GM21529 (cell line): ENCODE results near the gene QSOX2.

Experiments used
- ATAC-seq: cut with Tn5 transposase; IDR thresholded peaks from one replicate; pipeline ENCODE4 v1.9.1; 2021; ENCODE audit not compliant: unreplicated experiment

QSOX2 gene

DNA sequence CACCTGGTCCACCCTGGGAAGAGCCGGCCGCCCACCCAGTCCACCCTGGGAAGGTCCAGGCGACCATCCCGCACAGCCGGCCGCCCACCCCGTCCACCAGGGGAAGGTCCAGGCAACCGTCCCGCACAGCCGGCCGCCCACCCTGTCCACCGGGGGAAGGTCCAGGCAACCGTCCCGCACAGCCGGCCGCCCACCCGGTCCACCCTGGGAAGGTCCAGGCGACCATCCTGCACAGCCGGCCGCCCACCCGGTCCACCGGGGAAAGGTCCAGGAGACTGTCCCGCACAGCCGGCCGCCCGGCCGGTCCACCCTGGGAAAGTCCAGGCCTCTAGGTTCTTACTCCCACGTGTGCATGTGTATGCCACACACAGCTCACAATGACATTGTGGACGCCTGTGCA, 6.7 kb upstream of the QSOX2 start:
- no peak for ATAC-seq

DNA sequence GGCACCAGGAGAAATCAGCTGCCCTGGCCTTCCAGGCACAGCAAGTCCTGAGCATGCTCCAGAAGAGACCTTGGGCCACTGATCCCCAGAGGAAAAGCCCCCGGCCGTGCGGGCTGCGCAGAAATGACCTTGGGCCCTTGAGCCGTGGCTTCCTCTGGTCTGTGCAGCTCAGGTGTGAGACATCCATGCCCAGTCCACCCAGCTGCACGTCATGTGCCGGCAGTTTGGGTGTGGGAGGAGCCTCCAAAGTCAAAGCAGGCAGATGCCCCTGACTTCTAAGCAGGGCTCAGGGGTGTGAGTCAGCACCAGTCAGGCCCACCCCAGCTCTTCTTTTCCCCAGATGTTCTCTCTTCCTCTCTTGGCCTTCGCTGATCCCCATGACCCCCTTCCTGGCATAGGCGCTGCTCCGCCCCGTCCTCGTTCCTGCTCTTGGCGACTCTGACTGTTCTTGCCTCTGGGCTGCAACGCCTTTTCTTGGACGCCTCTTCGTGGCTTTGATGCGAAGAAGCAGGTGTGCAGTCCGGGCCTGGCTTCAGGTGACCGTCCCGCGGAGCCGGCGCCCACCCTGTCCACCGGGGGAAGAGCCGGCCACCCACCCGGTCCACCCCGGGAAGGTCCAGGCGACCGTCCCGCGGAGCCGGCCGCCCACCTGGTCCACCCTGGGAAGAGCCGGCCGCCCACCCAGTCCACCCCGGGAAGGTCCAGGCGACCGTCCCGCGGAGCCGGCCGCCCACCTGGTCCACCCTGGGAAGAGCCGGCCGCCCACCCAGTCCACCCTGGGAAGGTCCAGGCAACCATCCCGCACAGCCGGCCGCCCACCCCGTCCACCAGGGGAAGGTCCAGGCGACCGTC, 5.9 kb upstream of the QSOX2 start:
- ATAC-seq, result no peak

DNA sequence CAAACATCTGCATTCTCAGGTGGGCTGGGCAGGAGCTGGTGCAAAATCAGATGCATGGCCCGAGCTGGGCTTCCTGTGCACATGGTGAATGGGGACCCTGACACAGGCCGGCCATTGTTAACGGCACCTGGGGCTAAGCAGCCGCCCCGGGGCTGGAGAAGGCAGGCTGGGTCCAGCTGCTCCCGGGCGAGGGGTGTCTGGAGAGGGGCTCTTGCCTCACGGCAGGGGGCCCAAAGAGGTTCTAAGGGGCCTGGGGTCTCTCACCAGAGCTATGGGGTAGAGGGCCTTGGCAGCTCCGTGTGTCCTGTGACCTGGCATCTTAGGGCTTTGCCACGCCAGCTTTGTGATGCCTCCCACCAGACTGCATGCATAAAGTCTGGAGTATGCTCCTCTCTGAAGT, 5.1 kb upstream of the QSOX2 start:
- ATAC-seq, result no peak

- no peak for ATAC-seq
These were observed 4.4 kb upstream of the QSOX2 start for GRCh38 chr9:136249877-136250559.

DNA sequence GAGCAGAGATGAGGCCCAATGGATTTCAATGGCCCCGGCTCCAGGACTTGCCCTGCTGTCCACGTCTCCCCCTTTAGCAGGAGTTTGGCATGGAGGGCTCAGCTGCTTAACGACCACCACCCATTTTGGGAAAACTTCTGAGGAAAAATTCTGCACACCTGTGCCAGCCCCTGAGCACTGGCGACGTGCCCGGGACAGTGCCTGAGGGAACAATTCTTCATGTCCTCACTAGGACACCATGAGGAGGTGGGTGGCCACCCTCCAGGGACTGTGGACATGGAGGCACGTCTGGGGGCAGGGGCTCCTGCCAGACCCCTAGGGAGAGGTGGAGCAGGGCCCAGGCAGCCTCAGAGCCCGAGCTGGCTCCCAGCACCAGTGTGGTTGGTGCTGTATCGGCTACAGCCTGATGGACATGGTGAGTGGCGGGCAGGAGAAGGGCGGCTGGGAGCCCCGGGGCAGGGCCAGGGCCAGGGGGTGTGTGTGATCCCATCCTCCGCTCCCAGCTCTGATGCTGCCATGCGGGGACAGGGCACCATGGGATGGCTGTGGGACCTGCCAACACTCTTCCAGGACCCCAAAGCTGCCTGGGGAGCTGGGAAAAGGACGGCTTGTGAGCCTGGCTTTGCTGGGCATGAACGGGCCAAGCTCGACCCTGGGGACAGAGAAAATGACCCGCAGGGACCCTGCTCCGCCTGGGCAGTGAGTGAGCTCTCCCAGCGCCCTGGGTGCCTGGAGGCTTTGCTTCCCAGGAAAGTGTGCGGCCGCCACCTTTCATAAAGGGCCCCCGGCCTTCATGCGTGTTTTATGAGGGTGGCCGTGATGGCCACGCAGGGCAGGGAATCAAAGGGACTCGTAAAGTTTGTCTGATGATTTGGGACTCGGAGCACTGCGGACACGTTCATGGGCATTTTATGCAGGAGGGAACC, 3.6 kb upstream of the QSOX2 start:
- no peak for ATAC-seq

- ATAC-seq, result no peak
These were observed 2.5 kb upstream of the QSOX2 start for GRCh38 chr9:136247947-136248637.

DNA sequence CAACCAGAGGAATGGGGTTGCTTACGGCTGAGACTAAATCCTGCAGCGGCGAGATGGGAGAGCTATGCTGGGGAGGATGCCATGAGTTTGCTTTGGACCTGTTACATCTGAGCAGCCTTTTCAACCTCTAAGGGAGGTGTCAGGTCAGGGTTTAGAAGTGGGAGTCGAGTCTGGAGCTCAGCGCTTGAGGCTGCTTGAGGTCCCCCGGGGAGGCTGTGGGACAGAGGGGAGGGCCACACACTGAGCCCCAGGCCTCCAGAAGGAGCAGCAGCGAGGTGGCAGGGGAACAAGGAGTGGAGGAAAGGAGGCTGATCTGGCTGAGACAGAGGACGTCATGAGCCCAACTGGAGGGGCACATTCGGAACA, 1.9 kb upstream of the QSOX2 start:
- ATAC-seq, result no peak

DNA sequence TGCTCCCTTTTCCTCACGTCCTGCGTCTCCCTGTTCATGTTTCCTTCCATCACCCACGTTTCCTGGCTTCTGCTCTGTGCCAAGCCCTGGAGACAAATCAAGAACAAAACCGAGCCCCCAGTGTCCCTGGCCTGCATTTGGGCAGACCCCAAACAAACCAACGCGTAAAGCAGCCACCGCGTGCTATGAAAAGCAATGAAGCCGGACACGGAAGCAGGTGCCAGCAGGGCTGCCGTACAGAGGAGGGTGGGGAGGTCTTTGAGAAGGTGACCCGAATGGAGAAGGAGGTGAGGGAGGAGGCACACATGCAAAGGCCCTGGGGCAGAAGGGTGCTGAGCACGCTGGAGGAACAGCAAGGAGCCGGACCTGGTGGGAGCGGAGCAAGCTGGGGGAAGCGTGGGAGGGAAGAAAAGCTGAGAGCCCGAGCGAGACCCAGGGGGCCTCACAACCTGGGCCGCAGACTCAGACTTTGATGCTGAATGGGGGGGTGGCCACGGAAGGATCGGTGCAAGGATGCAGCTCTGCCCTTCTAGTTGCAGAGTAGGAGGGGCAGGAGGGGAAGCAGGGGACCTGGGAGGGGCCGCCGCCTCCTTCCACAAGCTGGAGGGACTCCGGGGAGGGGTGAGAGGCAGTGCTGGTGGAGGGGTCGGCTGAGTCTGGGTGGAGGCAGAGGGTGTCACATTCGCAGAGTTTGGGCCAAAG, 1.4 kb upstream of the QSOX2 start:
- ATAC-seq, result no peak

DNA sequence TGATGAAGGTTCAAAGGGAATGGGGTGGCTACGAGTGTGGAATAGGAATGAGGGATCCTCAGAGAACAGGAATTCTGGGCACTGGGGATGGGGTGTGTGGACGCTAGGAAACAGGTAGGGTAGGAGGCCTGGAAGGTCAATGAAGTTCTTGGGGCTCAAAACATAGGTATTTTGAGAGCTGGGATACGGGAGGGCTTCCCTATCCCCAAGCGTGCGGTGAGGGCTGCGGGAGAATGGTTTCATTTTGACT, 718 bp downstream of the QSOX2 start:
- ATAC-seq, result no peak

DNA sequence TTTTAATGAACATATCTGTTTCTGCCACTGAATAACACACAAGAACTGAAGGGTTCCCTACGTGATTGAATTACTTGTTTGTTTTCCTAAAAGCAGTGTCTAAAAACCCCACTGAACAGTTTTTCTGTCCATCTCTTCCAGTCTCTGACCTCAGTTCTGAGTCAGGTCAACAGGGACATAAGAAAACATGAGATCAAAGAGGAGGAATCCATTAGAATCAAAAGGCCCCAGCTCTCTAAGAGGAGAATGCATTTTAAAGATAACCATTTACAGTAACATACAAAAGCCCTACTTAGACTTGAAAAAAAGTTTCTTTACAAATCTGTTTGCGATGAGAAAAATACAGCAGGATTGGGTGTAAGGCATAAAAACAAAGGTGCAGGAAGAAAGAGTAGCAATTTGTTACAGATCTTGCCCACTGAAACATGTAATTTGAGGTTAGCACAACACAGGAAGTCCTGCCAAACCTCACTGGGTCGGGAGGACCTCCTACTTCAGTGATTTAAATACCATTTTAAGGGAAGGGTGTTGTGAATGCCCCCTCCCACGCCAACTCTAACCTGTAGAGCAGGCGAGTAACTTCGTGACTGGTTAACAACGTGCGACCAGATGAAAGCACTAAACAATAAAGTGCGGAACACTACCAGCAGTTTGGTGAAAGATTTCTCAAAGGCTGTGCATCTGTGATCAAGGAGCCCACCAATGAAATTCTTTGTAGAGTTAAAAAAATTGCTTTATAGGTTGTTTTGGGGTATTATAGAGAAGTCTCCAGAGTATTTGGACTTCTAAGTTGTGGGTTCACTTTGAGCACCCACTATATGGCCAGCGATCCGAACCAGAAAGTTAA, 1.3 kb downstream of the QSOX2 start:
- ATAC-seq, result peak; percentile 41

GRCh38 chr9:136243631-136244030, 2.0 kb downstream of the QSOX2 start:
- no peak for ATAC-seq

- no peak for ATAC-seq
These were observed 2.6 kb downstream of the QSOX2 start for GRCh38 chr9:136242918-136243525.

DNA sequence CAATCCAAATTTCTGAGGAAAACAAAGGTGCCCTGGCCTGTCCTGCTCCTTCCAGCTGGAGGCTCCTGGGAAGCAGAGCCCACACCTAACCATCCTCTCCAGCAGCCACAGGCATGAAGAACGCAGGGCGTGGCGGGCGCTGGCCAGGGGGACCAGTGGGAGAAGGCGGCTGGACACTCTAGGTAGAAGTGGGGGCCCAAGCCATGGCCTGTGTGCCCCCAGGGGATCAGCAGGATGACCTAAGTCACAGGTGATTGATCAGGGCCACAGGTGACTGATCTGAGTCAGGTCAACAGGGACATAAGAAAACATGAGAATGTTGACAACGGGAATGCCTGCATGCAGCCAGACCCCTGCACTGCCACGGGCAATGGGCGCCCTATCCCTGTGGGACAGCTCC, 3.4 kb downstream of the QSOX2 start:
- ATAC-seq, result no peak

- ATAC-seq, result no peak
These were observed 4.1 kb downstream of the QSOX2 start for GRCh38 chr9:136241542-136241941.

GRCh38 chr9:136240941-136241340, 4.7 kb downstream of the QSOX2 start:
- ATAC-seq, result no peak

- no peak for ATAC-seq
These were observed 5.7 kb downstream of the QSOX2 start for GRCh38 chr9:136239983-136240330.

DNA sequence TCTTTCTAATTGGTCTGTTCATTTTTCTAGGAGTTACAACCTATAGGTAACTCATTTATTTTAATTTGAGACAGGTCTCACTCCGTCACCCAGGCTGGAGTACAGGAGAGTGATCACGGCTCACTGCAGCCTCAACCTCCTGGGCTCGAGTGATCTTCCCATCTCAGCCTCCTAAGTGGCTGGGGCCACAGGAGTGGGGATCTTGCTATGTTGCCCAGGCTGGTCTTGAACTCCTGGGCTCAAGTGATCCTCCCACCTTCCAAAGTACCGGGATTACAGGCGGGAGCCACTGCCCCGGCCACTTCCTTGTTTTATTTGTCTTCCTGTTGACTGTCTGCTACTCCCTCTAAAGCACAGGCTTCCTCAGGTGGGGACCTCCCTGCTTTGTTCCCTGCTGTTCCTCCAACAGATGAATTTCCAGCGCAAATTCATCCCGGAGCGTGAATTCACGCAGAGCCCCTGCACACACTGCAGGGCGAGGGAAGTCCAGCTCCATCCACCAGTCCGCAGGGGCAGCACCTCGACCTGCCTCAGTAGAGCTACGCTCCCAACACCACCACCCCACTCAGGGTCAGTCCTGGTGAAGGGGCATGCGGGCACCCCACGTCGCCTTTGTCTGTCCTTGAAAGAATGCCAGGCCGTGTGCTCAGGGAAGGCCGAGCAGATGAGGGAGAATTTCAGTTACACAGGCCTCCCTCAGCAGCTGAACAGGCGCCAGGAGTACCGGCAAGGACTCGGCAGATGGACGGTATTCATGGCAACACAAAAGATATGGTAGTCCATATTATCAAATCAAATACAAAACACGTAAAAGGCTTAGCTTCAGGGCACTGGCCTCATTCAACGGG, 6.3 kb downstream of the QSOX2 start:
- no peak for ATAC-seq

GRCh38 chr9:136238342-136238732, 7.3 kb downstream of the QSOX2 start:
- no peak for ATAC-seq
